Pancreas (tissue), 10 donors: ENCODE measurements around the gene KRT32. TPM values are rescaled to one million over a fixed set of nuclear protein-coding genes. Genes with fewer than 3 reads are reported as not detected.
"Not testable (repeated sequence)": the region's sequence is repeated elsewhere in the genome, so short reads cannot be mapped to it uniquely, and the experiment has no call there.

Source experiments
- ATAC-seq, 4 donors: fragments of 200-7000 bp; cut with Tn5 transposase; one replicate each; pipeline versions ENCODE4 v1.8.0 to v1.9.1; 2020; ENCODE audit warnings: mild to moderate bottlenecking in 4 of 4, moderate library complexity in 4 of 4
- DNase-seq, 6 donors: peaks; one replicate each; pipeline ENCODE4 v3.0.0-alpha.2; 2020
- FAIRE-seq: peaks from 2 replicates; lab custom pipeline; 2012; peaks lifted over from hg19 to GRCh38; lab: Jason Lieb, UNC
- H3K27ac ChIP-seq, 4 donors: fragments of 200-600 bp; sonication (generic); 1 replicate in 3 of 4; 2 replicates in 1 of 4; pipeline versions ENCODE4 v1.5.0 to v1.8.0; 2020
- H3K27me3 ChIP-seq, 4 donors: fragments of 200-600 bp; one replicate each; pipeline ENCODE4 v1.8.0; 2021
- H3K36me3 ChIP-seq, 3 donors: fragments of 200-600 bp; sonication (generic) in 1 of 3; one replicate each; pipeline versions ENCODE4 v1.5.0 to v1.8.0; 2020 to 2021
- H3K4me1 ChIP-seq, 3 donors: fragments of 200-600 bp; one replicate each; pipeline ENCODE4 v1.8.0; 2021
- H3K4me3 ChIP-seq, 4 donors: fragments of 200-600 bp; sonication (generic) in 2 of 4; one replicate each; pipeline versions ENCODE4 v1.5.0 to v1.8.0; 2020 to 2021
- H3K9me3 ChIP-seq, 4 donors: fragments of 200-600 bp; one replicate each; pipeline ENCODE4 v1.8.0; 2021
- WGBS, 2 donors: extraction: QIAGEN DNeasy Blood & Tissue Kit; methylation state at CpG; one replicate each; pipeline ENCODE4 v1.1.7; 2013; 5-methylcytosine and 5-hydroxymethylcytosine counted together
- intact Hi-C, 3 donors: fragments of 100-400 bp; cut with DNase I; formaldehyde crosslinking; loops; one replicate each; pipeline versions ENCODE4 v1.11.1 to v1.14.2; 2022
- polyA plus RNA-seq, 2 donors: library from polyadenylated mRNA; stranded (reverse); fragments of 200-250 nt; gene quantifications; one replicate each; pipeline ENCODE4 v1.2.3, GENCODE V29; 2013
- total RNA-seq, 6 donors: library from RNA; stranded (reverse); fragmentation: NEBNext Ultra II Directional in 4 of 6; extraction: Animal tissue kit (Norgen Biotek cat#: 25700) in 4 of 6; gene quantifications; one replicate each; pipeline versions ENCODE4 v1.2.1 to v1.2.4, GENCODE V29; 2021 to 2023
- TF ChIP-seq, protein P1 (sequence below), 4 donors: fragments of 200-600 bp; sonication (generic) in 3 of 4; IDR thresholded peaks; one replicate each; pipeline versions ENCODE4 v1.5.0 to v1.8.0; 2021; ENCODE audit warnings: antibody characterized with exemption in 4 of 4
- donor health status: healthy with polysubstance abuse.
- donor health status: DM: no; HTN: no; CAD: no; lungs with moderate emphysema.
- donor health status: DM: no; HTN: no; CAD: no.
- donor health status: control.
- donor health status: control.
- donor health status: Bipolar disorder and iron deficiency.
- donor health status: DM: yes; HTN: yes; CAD: no.
- donor health status: DM: no; HTN: no; CAD: no.
- donor health status: DM: no; HTN: no; CAD: no.
- donor health status: DM: yes; HTN: yes; CAD: no.

KRT32 gene
- total and polyA plus RNA-seq, 8 donors = 0.05 TPM; not detected in 7

DNA sequence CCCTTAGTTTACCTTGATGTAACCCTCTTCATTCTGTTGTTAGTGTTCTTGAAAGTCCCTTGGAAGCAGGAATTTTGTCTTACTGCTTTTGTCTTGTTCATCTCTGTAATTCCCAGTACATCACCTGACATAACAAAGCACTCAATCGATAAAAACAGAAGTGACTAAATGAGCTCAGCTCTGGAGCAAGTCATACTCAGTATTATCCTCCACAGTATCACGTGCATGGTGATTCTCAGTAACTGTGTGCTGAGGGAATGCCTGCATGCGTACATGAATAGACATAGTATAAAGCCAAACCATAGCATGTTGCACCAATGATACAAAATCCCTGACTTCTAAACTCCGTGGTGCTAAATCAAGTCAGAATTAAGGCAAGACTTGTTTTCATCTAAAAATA lies 33.6 kb downstream of the KRT32 start:
- no peaks in the 10 kb centered on the region for H3K4me1 ChIP-seq
- no peaks in the 10 kb centered on the region for H3K9me3 ChIP-seq
- TF ChIP-seq, protein P1, sequence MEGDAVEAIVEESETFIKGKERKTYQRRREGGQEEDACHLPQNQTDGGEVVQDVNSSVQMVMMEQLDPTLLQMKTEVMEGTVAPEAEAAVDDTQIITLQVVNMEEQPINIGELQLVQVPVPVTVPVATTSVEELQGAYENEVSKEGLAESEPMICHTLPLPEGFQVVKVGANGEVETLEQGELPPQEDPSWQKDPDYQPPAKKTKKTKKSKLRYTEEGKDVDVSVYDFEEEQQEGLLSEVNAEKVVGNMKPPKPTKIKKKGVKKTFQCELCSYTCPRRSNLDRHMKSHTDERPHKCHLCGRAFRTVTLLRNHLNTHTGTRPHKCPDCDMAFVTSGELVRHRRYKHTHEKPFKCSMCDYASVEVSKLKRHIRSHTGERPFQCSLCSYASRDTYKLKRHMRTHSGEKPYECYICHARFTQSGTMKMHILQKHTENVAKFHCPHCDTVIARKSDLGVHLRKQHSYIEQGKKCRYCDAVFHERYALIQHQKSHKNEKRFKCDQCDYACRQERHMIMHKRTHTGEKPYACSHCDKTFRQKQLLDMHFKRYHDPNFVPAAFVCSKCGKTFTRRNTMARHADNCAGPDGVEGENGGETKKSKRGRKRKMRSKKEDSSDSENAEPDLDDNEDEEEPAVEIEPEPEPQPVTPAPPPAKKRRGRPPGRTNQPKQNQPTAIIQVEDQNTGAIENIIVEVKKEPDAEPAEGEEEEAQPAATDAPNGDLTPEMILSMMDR (IDR thresholded peaks at IDR 0.05) = no peak
- DNase-seq (no peak), ATAC-seq (no peak), FAIRE-seq (no peak)
- no peak overlapping the region for H3K4me3 ChIP-seq
- intact Hi-C loops = no loop called here
- WGBS, 2 donors = 38 to 42% methylated on average over 4 of the region's 4 CpGs
- no peaks in the 10 kb centered on the region for H3K27me3 ChIP-seq
- H3K27ac ChIP-seq = no peak overlapping the region
- no peaks in the 10 kb centered on the region for H3K36me3 ChIP-seq

DNA sequence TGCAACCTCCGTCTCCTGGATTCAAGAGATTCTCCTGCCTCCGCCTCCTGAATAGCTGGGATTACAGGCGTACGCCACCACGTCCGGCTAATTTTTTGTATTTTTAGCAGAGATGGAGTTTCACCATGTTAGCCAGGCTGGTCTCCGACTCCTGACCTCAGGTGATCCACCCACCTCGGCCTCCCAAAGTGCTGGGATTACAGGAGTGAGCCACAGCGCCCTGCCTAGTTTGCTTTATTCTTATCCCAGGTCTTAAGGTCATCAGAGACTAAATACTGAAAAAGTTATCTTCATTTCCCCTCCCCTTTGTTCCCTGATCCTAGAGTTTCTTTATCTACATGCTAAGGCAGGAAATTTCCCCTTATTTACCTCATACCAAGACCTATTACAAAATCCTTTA lies 36.8 kb downstream of the KRT32 start:
- H3K9me3 ChIP-seq, FAIRE-seq, intact Hi-C loops, H3K4me3 ChIP-seq, H3K27ac ChIP-seq, H3K4me1 ChIP-seq, DNase-seq, H3K36me3 ChIP-seq, ATAC-seq, H3K27me3 ChIP-seq: not testable (repeated sequence)
- 61 to 63% methylated on average over 9 of the region's 9 CpGs for WGBS, 2 donors

DNA sequence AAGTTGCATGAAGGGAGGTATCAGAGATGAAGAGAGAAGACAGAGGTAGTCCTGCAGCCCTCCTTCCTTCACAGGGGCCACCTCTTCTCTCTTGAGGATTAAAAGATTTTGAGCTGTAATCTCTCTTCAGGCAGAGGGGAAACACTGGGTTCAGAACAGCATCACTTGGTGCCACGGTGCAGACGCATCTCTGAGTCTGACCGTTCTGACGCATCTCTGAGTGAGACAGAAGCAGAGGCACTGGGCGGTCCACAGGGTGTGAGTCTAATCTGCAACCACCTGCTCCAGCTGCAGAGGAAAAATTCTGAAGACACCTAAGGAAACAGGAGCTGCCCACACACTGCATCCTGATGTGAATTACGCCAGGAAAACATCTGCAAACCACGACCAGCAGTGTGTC lies 37.5 kb downstream of the KRT32 start:
- 63 to 77% methylated on average over 7 of the region's 7 CpGs for WGBS, 2 donors
- Histone ChIP-seq H3K4me1 (no peaks in the 10 kb centered on the region), H3K36me3 (no peaks in the 10 kb centered on the region), H3K4me3 (no peak overlapping the region), H3K27ac (no peak overlapping the region), H3K9me3 (no peaks in the 10 kb centered on the region), H3K27me3 (peaks cover 0 to 5% (median 0%) of the 10 kb centered on the region in 4 donors)
- no peak for DNase-seq
- ATAC-seq = no peak
- TF ChIP-seq, protein P1 (IDR thresholded peaks at IDR 0.05) = no peak
- no peak for FAIRE-seq
- intact Hi-C loops = no loop called here

DNA sequence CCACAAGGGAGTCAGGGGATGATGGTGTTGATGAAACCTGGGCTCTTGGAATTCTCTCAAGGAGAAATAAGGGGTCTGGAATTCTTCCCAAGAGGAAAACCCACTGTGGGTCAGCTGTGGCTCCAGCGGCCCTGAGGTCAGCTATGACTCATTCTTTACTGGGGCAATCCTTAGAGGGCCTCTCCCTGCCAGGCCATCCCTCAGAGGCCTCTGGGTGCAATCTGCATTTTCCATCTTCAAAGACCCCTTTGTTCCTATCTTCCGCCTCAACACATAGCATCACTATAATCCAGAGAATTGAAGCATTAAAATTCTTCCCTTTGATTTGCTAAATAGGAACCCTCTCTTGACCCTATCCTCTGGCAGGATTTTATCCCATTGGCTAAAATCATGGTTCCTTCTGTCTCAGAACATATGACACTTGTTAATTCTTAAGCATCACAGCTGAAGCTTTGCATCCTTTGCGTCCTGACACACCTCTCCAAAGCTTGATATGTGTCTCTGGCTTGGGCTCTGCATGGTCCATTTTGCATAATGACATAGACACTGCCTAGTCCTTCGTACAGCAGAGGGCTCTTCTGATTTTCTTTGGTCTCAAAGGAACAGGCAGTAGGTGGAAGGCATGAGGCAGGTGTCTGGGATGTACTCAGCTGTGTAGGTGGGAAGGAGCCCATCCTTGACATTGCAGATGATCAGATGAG lies 38.4 kb downstream of the KRT32 start:
- ATAC-seq = no peak
- TF ChIP-seq, protein P1 (IDR thresholded peaks at IDR 0.05) = no peak
- FAIRE-seq = no peak
- H3K9me3 ChIP-seq = no peaks in the 10 kb centered on the region
- intact Hi-C loops = no loop called here
- no peak for DNase-seq
- H3K27ac ChIP-seq = no peak overlapping the region
- H3K36me3 ChIP-seq = no peaks in the 10 kb centered on the region
- no peak overlapping the region for H3K4me3 ChIP-seq
- WGBS, 2 donors = 52 to 62% methylated on average over 4 of the region's 4 CpGs
- H3K27me3 ChIP-seq = peaks cover 0 to 5% (median 0%) of the 10 kb centered on the region in 4 donors
- no peaks in the 10 kb centered on the region for H3K4me1 ChIP-seq

DNA sequence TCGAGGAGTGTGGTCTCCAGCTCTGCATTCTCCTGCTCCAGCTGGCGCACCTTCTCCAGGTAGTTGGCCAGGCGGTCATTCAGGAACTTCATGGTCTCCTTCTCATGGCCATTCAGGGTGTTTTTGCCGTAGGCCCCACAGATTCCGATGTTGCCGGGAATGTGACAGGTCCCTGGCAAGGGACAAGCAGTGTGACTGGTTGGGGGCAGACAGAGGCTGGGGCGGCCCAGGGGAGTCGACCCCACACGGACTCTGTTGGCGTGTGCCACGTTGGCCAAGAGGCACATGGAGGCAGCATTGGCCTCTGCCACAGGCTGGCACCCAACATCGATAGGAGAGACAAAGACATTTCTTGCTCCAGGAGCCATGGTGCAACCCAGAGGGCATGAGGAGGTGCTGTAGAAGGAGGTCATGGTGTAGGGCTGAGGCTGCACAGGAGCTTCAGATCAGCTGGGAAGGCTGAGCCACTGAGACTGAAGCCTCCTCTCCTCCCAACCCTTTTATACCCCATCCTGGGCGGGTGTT lies 43.0 kb downstream of the KRT32 start, which contains the start of gene KRT37:
Gene KRT37, minus strand, starts transcription at position 475 of the 525 bp plus-strand sequence. Its CDS starts 62 bp downstream, at position 413.
- intact Hi-C loops = no loop called here
- no peaks in the 10 kb centered on the region for H3K36me3 ChIP-seq
- DNase-seq (no peak), ATAC-seq (no peak), FAIRE-seq (no peak)
- 71 to 82% methylated on average over 12 to 13 of the region's 13 CpGs for WGBS, 2 donors
- no peaks in the 10 kb centered on the region for H3K9me3 ChIP-seq
- H3K27me3 ChIP-seq = peaks cover 0 to 5% (median 0%) of the 10 kb centered on the region in 4 donors
- no peak within 1 kb of the TSS for H3K27ac ChIP-seq
- H3K4me1 ChIP-seq = no peaks in the 10 kb centered on the region
- no peak within 1 kb of the TSS for H3K4me3 ChIP-seq
- TF ChIP-seq, protein P1 (IDR thresholded peaks at IDR 0.05) = no peak

DNA sequence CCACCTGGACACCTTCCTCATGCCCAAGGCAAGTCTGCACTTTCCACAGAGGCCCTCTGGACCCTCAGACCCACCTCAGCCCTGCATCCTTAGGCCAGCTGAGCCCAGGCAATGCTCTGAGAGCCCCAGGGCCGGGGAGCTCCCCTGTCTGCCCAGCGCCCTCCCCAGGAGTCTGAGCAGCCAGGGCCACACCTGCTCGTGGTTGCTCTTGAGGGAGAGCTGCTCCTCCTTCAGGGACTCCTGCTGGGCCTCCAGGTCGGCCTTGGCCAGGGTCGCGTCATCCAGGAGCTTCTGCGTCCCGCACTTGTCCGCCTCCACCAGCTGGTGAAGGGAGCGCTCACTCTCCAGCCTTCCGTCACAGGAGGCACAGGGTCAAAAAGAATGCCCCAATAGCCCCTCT lies 44.6 kb downstream of the KRT32 start:
- 73 to 78% methylated on average over 11 of the region's 11 CpGs for WGBS, 2 donors
- FAIRE-seq = not testable (repeated sequence)

More for the DNA sequence above, 44.6 kb downstream of the KRT32 start:
- intact Hi-C loops, H3K27ac ChIP-seq, DNase-seq, H3K4me1 ChIP-seq, H3K27me3 ChIP-seq, H3K36me3 ChIP-seq, ATAC-seq, H3K4me3 ChIP-seq, H3K9me3 ChIP-seq: not testable (repeated sequence)
